ENCODE data around the gene MSL1.

The MSL1 gene

GRCh38 chr17:40107522-40108174, 14.1 kb upstream of the MSL1 start:
- no peaks in the 10 kb centered on the region for H3K9me3 Mint-ChIP-seq (ENCODE audit: low read depth)
- peaks cover 94% of the 10 kb centered on the region for H3K4me1 Mint-ChIP-seq (ENCODE audit: low read depth)
- H3K27me3 Mint-ChIP-seq: no peaks in the 10 kb centered on the region
- no peaks in the 10 kb centered on the region for H3K36me3 Mint-ChIP-seq
- peak overlapping the region; percentile 70 for H3K4me3 Mint-ChIP-seq
- peak overlapping the region; percentile 95 for H3K27ac Mint-ChIP-seq

DNA sequence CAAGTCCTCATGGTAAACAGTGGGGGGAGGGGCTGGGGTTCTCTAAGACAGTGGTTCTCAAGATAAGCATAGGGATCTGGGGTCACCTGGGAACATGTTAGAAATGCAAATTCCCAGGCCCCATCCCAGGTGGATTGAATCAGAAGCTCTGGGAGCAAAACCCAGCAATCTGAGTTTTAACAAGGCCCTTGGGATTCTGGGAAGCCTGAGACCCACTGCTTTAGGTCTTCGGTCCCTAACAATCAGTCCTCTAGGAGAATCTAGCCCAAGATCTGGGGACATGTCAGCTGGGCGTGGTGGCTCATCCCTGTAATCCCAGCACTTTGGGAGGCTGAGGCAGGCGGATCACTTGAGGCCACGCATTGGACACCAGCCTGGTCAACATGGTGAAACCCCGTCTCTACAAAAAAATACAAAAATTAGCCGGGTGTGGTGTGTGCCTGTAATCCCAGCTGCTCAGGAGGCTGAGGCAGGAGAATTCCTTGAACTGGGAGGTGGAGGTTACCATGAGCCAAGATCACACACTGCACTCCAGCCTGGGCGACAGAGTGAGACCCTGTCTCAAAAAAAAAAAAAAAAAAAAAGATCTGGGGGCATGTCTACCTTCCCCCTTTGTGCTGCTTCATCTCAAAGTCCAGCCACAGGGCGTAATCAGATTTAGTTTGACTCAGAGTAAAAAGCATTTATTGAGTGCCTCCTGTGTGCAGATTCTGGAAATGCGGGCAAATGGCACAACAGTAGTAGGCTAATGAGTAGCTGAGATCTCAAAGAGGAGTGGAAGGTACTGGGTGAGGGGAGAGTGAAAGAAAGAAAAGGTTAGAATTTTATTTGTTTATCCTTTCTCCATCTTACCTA, 12.6 kb upstream of the MSL1 start:
- no peaks in the 10 kb centered on the region for H3K27me3 Mint-ChIP-seq
- peak overlapping the region; percentile 3 for H3K4me3 Mint-ChIP-seq
- no peaks in the 10 kb centered on the region for H3K9me3 Mint-ChIP-seq (ENCODE audit: low read depth)
- no peaks in the 10 kb centered on the region for H3K36me3 Mint-ChIP-seq
- H3K4me1 Mint-ChIP-seq (ENCODE audit: low read depth): peaks cover 91% of the 10 kb centered on the region
- peak overlapping the region; percentile 66 for H3K27ac Mint-ChIP-seq

- Mint-ChIP-seq H3K4me1 (ENCODE audit: low read depth) (peaks cover 80% of the 10 kb centered on the region), H3K4me3 (peak overlapping the region; percentile 7), H3K27ac (peak overlapping the region; percentile 66), H3K36me3 (no peaks in the 10 kb centered on the region), H3K9me3 (ENCODE audit: low read depth) (no peaks in the 10 kb centered on the region), H3K27me3 (no peaks in the 10 kb centered on the region)
Measured at GRCh38 chr17:40110026-40110845, 11.5 kb upstream of the MSL1 start.

DNA sequence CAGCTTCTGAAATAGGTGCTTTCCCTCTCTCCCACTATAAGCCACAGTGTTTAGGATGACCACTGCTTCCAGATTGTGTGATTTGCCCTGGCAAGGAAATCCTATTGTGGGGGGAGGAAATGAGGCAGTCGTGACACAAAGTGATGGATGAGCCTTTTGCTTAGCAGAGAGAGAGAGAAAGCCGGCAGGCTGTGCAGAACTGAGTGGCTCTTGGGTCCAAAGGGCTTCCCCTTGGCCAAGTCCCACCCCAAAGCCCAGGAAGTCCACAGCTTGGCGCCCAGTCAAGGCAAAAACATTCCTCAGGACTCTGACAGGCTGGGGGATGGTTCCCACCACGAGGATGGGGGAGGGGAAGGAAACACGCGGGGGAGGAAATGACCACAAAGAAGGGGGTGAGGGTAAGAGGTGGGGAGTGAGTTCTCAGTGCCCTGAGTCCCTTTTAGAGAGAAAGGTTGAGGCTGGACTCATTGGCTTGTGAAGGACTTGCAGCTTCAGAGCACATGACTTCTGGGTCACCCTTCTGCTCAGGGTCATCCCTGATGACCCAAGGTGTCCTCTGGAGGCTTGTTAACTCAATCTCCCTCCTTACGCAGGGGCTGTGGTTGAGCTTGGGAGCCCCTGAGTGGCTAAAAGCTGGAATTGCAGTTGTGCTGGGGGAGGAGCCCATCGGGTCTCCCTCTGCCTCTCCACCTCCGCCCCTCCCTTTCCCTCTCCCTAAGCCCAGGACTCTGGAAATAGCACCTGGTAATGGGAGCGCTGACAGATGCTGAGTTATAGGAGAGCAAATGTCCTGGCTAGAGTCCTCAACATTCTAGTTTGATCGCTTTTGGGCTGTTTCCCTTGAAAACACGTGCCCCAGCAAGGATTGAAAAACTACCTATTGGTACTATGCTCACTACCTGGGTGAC, 10.3 kb upstream of the MSL1 start:
- Mint-ChIP-seq H3K27ac (peak overlapping the region; percentile 96), H3K4me1 (ENCODE audit: low read depth) (peaks cover 68% of the 10 kb centered on the region), H3K9me3 (ENCODE audit: low read depth) (no peaks in the 10 kb centered on the region), H3K27me3 (no peaks in the 10 kb centered on the region), H3K36me3 (no peaks in the 10 kb centered on the region), H3K4me3 (peak overlapping the region; percentile 31)

DNA sequence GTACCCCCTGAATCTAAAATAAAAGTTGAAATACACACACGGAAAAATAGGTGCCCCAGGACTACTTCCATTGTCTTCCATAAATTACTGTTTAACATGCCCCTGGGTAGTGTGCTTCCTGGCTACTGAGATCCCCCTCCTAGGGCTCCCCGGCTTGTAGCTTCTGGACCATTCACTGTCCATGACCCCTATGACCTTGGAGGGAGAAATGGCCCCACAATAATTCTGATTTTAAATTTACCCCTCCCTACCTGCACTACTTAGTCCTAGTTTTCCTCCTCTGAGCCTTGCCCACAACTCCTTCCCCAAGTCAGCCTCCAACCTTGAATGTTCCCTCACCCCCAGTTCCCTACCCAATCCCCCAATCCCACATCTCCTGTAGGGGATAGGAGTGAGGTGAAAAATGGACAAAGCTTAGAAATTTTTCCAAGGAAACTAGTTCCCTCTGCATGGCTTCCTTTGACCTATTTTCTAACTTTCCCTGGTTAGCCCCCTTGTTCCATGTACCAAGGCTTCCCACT, 9.5 kb upstream of the MSL1 start:
- Mint-ChIP-seq H3K4me3 (peak overlapping the region; percentile 53), H3K9me3 (ENCODE audit: low read depth) (no peaks in the 10 kb centered on the region), H3K36me3 (no peaks in the 10 kb centered on the region), H3K27me3 (no peaks in the 10 kb centered on the region), H3K27ac (peak overlapping the region; percentile 96), H3K4me1 (ENCODE audit: low read depth) (peaks cover 60% of the 10 kb centered on the region)

- no peaks in the 10 kb centered on the region for H3K27me3 Mint-ChIP-seq
- peak overlapping the region; percentile 96 for H3K27ac Mint-ChIP-seq
- peaks cover 56% of the 10 kb centered on the region for H3K4me1 Mint-ChIP-seq (ENCODE audit: low read depth)
- H3K9me3 Mint-ChIP-seq (ENCODE audit: low read depth): no peaks in the 10 kb centered on the region
- no peaks in the 10 kb centered on the region for H3K36me3 Mint-ChIP-seq
- H3K4me3 Mint-ChIP-seq: peak overlapping the region; percentile 85
Measured at GRCh38 chr17:40112718-40113109, 9.1 kb upstream of the MSL1 start.

GRCh38 chr17:40113110-40113906, 8.5 kb upstream of the MSL1 start:
- H3K4me3 Mint-ChIP-seq: peak overlapping the region; percentile 85
- no peaks in the 10 kb centered on the region for H3K36me3 Mint-ChIP-seq
- peak overlapping the region; percentile 96 for H3K27ac Mint-ChIP-seq
- peaks cover 54% of the 10 kb centered on the region for H3K4me1 Mint-ChIP-seq (ENCODE audit: low read depth)
- H3K9me3 Mint-ChIP-seq (ENCODE audit: low read depth): no peaks in the 10 kb centered on the region
- H3K27me3 Mint-ChIP-seq: no peaks in the 10 kb centered on the region

DNA sequence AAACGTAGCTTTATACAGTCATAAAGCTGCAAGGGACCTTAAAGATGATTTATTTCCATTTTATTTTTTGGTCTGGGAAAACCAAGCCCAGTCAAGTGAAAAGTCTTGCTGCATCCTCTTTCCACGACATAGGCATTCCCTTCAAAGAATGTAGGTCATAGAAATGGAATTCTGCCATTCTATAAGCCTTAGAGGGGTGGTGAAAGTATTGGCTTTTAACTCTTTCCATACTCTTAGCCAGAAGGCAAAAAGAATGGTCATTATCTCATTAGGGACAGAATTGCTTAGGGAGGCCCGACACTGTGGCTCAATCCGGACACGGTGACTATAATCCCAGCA, 7.9 kb upstream of the MSL1 start:
- Mint-ChIP-seq H3K4me1 (ENCODE audit: low read depth) (peaks cover 53% of the 10 kb centered on the region), H3K36me3 (no peaks in the 10 kb centered on the region), H3K27me3 (no peaks in the 10 kb centered on the region), H3K4me3 (peak overlapping the region; percentile 85), H3K9me3 (ENCODE audit: low read depth) (no peaks in the 10 kb centered on the region), H3K27ac (peak overlapping the region; percentile 96)

GRCh38 chr17:40115101-40115436, 6.7 kb upstream of the MSL1 start:
- no peak overlapping the region for H3K4me3 Mint-ChIP-seq
- no peaks in the 10 kb centered on the region for H3K36me3 Mint-ChIP-seq
- H3K4me1 Mint-ChIP-seq (ENCODE audit: low read depth): peaks cover 41% of the 10 kb centered on the region
- no peak overlapping the region for H3K27ac Mint-ChIP-seq
- H3K27me3 Mint-ChIP-seq: no peaks in the 10 kb centered on the region
- no peaks in the 10 kb centered on the region for H3K9me3 Mint-ChIP-seq (ENCODE audit: low read depth)

- peaks cover 37% of the 10 kb centered on the region for H3K4me1 Mint-ChIP-seq (ENCODE audit: low read depth)
- no peaks in the 10 kb centered on the region for H3K27me3 Mint-ChIP-seq
- H3K27ac Mint-ChIP-seq: no peak overlapping the region
- no peaks in the 10 kb centered on the region for H3K9me3 Mint-ChIP-seq (ENCODE audit: low read depth)
- peaks cover 3% of the 10 kb centered on the region for H3K36me3 Mint-ChIP-seq
- H3K4me3 Mint-ChIP-seq: no peak overlapping the region
Measured at GRCh38 chr17:40122136-40122998, 596 bp downstream of the MSL1 start.

- peaks cover 33% of the 10 kb centered on the region for H3K4me1 Mint-ChIP-seq (ENCODE audit: low read depth)
- no peaks in the 10 kb centered on the region for H3K27me3 Mint-ChIP-seq
- H3K9me3 Mint-ChIP-seq (ENCODE audit: low read depth): no peaks in the 10 kb centered on the region
- peak overlapping the region; percentile 96 for H3K4me3 Mint-ChIP-seq
- peak overlapping the region; percentile 85 for H3K27ac Mint-ChIP-seq
- H3K36me3 Mint-ChIP-seq: peaks cover 3% of the 10 kb centered on the region
Measured at GRCh38 chr17:40122999-40123810, 1.4 kb downstream of the MSL1 start.

GRCh38 chr17:40123811-40124114, 2.0 kb downstream of the MSL1 start:
- Mint-ChIP-seq H3K36me3 (peaks cover 3% of the 10 kb centered on the region), H3K9me3 (ENCODE audit: low read depth) (no peaks in the 10 kb centered on the region), H3K4me1 (ENCODE audit: low read depth) (peaks cover 30% of the 10 kb centered on the region), H3K27ac (peak overlapping the region; percentile 85), H3K27me3 (no peaks in the 10 kb centered on the region), H3K4me3 (peak overlapping the region; percentile 96)

All from activated naive CD8-positive, alpha-beta T cell (primary cell).